H9 (cell line): ENCODE data around the gene TTC12. TPM values are rescaled to one million over a fixed set of nuclear protein-coding genes. Genes with fewer than 3 reads are reported as not detected.

ENCODE experiments used
- DNase-seq: peaks from one replicate; pipeline ENCODE4 v3.0.0-alpha.2; 2017
- H2AFZ ChIP-seq: one replicate; pipeline ENCODE4 v1.6.1; 2013; ENCODE audit warnings: mild to moderate bottlenecking, low read length, control low read depth, moderate library complexity
- H2AK5ac ChIP-seq: 2 replicates; pipeline ENCODE4 v1.6.1; 2013; ENCODE audit warnings: low read length, control low read depth, mixed read lengths; ENCODE audit not compliant: insufficient read length
- H2BK120ac ChIP-seq: one replicate; pipeline ENCODE4 v1.6.1; 2013; ENCODE audit warnings: low read depth, mild to moderate bottlenecking, low read length, control low read depth, inconsistent platforms; ENCODE audit not compliant: poor library complexity, severe bottlenecking
- H2BK12ac ChIP-seq: 2 replicates; pipeline ENCODE4 v1.6.1; 2013; ENCODE audit warnings: low read length, control low read depth, mixed read lengths, low read depth; ENCODE audit not compliant: insufficient read length
- H2BK15ac ChIP-seq: 2 replicates; pipeline ENCODE4 v1.6.1; 2013; ENCODE audit warnings: low read depth, low read length, control low read depth
- H2BK20ac ChIP-seq: one replicate; pipeline ENCODE4 v1.6.1; 2013; ENCODE audit warnings: low read depth, mild to moderate bottlenecking, low read length, control low read depth, inconsistent platforms; ENCODE audit not compliant: poor library complexity, severe bottlenecking
- H2BK5ac ChIP-seq: 2 replicates; pipeline ENCODE4 v1.6.1; 2013; ENCODE audit warnings: low read length, control low read depth, mixed read lengths; ENCODE audit not compliant: insufficient read length
- H3K14ac ChIP-seq: 2 replicates; pipeline ENCODE4 v1.6.1; 2013; ENCODE audit warnings: low read length, control low read depth; ENCODE audit not compliant: insufficient read depth
- H3K18ac ChIP-seq: 2 replicates; pipeline ENCODE4 v1.6.1; 2013; ENCODE audit warnings: low read depth, mild to moderate bottlenecking, mixed read lengths, low read length, control low read depth; ENCODE audit not compliant: insufficient read length
- H3K23ac ChIP-seq: 2 replicates; pipeline ENCODE4 v1.6.1; 2013; ENCODE audit warnings: low read length, control low read depth, mixed read lengths, low read depth; ENCODE audit not compliant: insufficient read length
- H3K23me2 ChIP-seq: 2 replicates; pipeline ENCODE4 v1.6.1; 2013; ENCODE audit warnings: low read depth, mild to moderate bottlenecking, mixed read lengths, low read length, control low read depth; ENCODE audit not compliant: insufficient read length, poor library complexity, severe bottlenecking
- H3K27ac ChIP-seq: 2 replicates; pipeline ENCODE4 v1.5.1; 2013; ENCODE audit warnings: low read length, control low read depth, mixed read lengths, low read depth; ENCODE audit not compliant: insufficient read length
- H3K27me3 ChIP-seq: 2 replicates; pipeline ENCODE4 v1.6.1; 2013; ENCODE audit warnings: low read length, control low read depth, inconsistent platforms; ENCODE audit not compliant: insufficient read depth
- H3K4ac ChIP-seq: 2 replicates; pipeline ENCODE4 v1.6.1; 2013; ENCODE audit warnings: low read depth, mild to moderate bottlenecking, control low read depth, inconsistent platforms, low read length, moderate library complexity
- H3K4me1 ChIP-seq: 2 replicates; pipeline ENCODE4 v1.6.1; 2013; ENCODE audit warnings: low read length, control low read depth, inconsistent platforms; ENCODE audit not compliant: insufficient read depth
- H3K4me2 ChIP-seq: 2 replicates; pipeline ENCODE4 v1.6.1; 2013; ENCODE audit warnings: low read length, control low read depth, mixed read lengths; ENCODE audit not compliant: insufficient read length, insufficient read depth
- H3K56ac ChIP-seq: 2 replicates; pipeline ENCODE4 v1.6.1; 2013; ENCODE audit warnings: low read depth, mild to moderate bottlenecking, mixed read lengths, low read length, control low read depth; ENCODE audit not compliant: insufficient read length
- H3K79me1 ChIP-seq: 2 replicates; pipeline ENCODE4 v1.6.1; 2013; ENCODE audit warnings: low read depth, mild to moderate bottlenecking, moderate library complexity, low read length, control low read depth, inconsistent platforms; ENCODE audit not compliant: insufficient read depth, poor library complexity, severe bottlenecking
- H3K79me2 ChIP-seq: 2 replicates; pipeline ENCODE4 v1.6.1; 2013; ENCODE audit warnings: low read length, control low read depth, inconsistent platforms; ENCODE audit not compliant: insufficient read depth
- H3K9ac ChIP-seq: 2 replicates; pipeline ENCODE4 v1.6.1; 2013; ENCODE audit warnings: low read length, control low read depth, mixed read lengths; ENCODE audit not compliant: insufficient read length; ENCODE audit errors: extremely low read depth
- H3K9me3 ChIP-seq: one replicate; pipeline ENCODE4 v1.6.1; 2013; ENCODE audit warnings: low read depth, low read length, inconsistent platforms; ENCODE audit not compliant: control insufficient read depth
- H3T11ph ChIP-seq: one replicate; pipeline ENCODE4 v1.6.1; 2013; ENCODE audit warnings: mild to moderate bottlenecking, low read length, control low read depth, inconsistent platforms
- H4K20me1 ChIP-seq: one replicate; pipeline ENCODE4 v1.6.1; 2013; ENCODE audit not compliant: control insufficient read depth, insufficient read length, insufficient read depth
- H4K5ac ChIP-seq: 2 replicates; pipeline ENCODE4 v1.6.1; 2013; ENCODE audit warnings: low read depth, mild to moderate bottlenecking, mixed read lengths, low read length, control low read depth; ENCODE audit not compliant: insufficient read length
- H4K8ac ChIP-seq: replicated peaks from 2 replicates; pipeline ENCODE4 v1.6.1; 2013; ENCODE audit warnings: low read length, control low read depth, mixed read lengths, low read depth; ENCODE audit not compliant: insufficient read length
- H4K91ac ChIP-seq: 2 replicates; pipeline ENCODE4 v1.6.1; 2013; ENCODE audit warnings: low read depth, mild to moderate bottlenecking, moderate library complexity, mixed read lengths, low read length, control low read depth; ENCODE audit not compliant: insufficient read length
- H3K27ac Mint-ChIP-seq, 3 experiments: 2 replicates in 2 of 3; 3 replicates in 1 of 3; pipeline ENCODE4 v1.8.0; 2020 to 2021; ENCODE audit warnings: mixed read lengths in 3 of 3, mild to moderate bottlenecking in 1 of 3, moderate library complexity in 1 of 3
- H3K27me3 Mint-ChIP-seq: 2 replicates; pipeline ENCODE4 v1.8.0; 2021; ENCODE audit warnings: low read depth, mild to moderate bottlenecking, moderate library complexity, mixed read lengths
- H3K36me3 Mint-ChIP-seq, 3 experiments: 2 replicates in 2 of 3; 3 replicates in 1 of 3; pipeline ENCODE4 v1.8.0; 2020 to 2021; ENCODE audit warnings: low read depth in 3 of 3, mixed read lengths in 3 of 3; ENCODE audit not compliant: insufficient read depth in 1 of 3
- H3K4me1 Mint-ChIP-seq, 2 experiments: 2 replicates each; pipeline ENCODE4 v1.8.0; 2020; ENCODE audit warnings: mixed read lengths in 2 of 2
- H3K4me3 Mint-ChIP-seq, 2 experiments: 2 replicates in 1 of 2; 3 replicates in 1 of 2; pipeline ENCODE4 v1.8.0; 2020 to 2021; ENCODE audit warnings: mild to moderate bottlenecking in 2 of 2, mixed read lengths in 2 of 2, moderate library complexity in 1 of 2
- H3K9me3 Mint-ChIP-seq, 2 experiments: 2 replicates in 1 of 2; 3 replicates in 1 of 2; pipeline ENCODE4 v1.8.0; 2020; ENCODE audit warnings: mild to moderate bottlenecking in 2 of 2, mixed read lengths in 2 of 2, moderate library complexity in 1 of 2
- CTCF ChIP-seq: fragments of 200-600 bp; sonication (generic); conservative IDR thresholded peaks from 3 replicates; pipeline ENCODE4 v1.8.0; 2021; ENCODE audit warnings: antibody characterized with exemption, mild to moderate bottlenecking
- WGBS: extraction: QIAGEN DNeasy Blood & Tissue Kit; methylation state at CpG from one replicate; pipeline ENCODE4 v1.1.7; 2013; ENCODE audit warnings: missing lambda C conversion rate, low lambda C conversion rate, mixed read lengths; ENCODE audit not compliant: insufficient read length; ENCODE audit errors: extremely low coverage; 5-methylcytosine and 5-hydroxymethylcytosine counted together
- total RNA-seq: library from RNA; stranded (reverse); gene quantifications from 2 replicates; pipeline ENCODE4 v1.2.1, GENCODE V29; 2021

The TTC12 gene
- total RNA-seq, 1 experiment from 2014 or later, result 8.3 TPM

- no peak overlapping the region for H4K5ac ChIP-seq
Measured at GRCh38 chr11:113315811-113316210, 1.4 kb downstream of the TTC12 start.

More at GRCh38 chr11:113315811-113316210, 1.4 kb downstream of the TTC12 start:
- no peak overlapping the region for H3K27ac Mint-ChIP-seq
- Histone ChIP-seq H3K27ac (no peak overlapping the region), H3K79me2 (no peaks in the 10 kb centered on the region), H3K9me3 (no peaks in the 10 kb centered on the region), H3T11ph (no peak overlapping the region), H2BK12ac (no peak overlapping the region), H3K23ac (no peak overlapping the region), H2BK15ac (no peak overlapping the region), H4K91ac (no peak overlapping the region), H3K4ac (no peak overlapping the region), H4K8ac (no peak overlapping the region), H3K4me1 (no peaks in the 10 kb centered on the region), H3K9ac (no peak overlapping the region), H3K27me3 (no peaks in the 10 kb centered on the region), H3K4me2 (no peak overlapping the region), H2BK120ac (no peak overlapping the region), H3K79me1 (no peaks in the 10 kb centered on the region), H3K23me2 (peaks cover 7% of the 10 kb centered on the region), H3K14ac (no peak overlapping the region), H4K20me1 (no peaks in the 10 kb centered on the region), H2BK5ac (no peak overlapping the region), H2BK20ac (no peak overlapping the region), H3K56ac (no peak overlapping the region), H2AK5ac (no peak overlapping the region), H2AFZ (no peak overlapping the region), H3K18ac (no peak overlapping the region)
- H3K9me3 Mint-ChIP-seq, result peaks cover 4 to 6% of the 10 kb centered on the region in 2 experiments; a peak in 2 of 5 replicates
- H3K4me1 Mint-ChIP-seq, result peaks cover 16 to 19% of the 10 kb centered on the region in 2 experiments
- DNase-seq, result no peak
- no CpG with 5 or more reads among the region's 6 CpGs for WGBS
- peaks cover 10 to 33% (median 16%) of the 10 kb centered on the region in 3 experiments for H3K36me3 Mint-ChIP-seq
- peaks cover 8% of the 10 kb centered on the region for H3K27me3 Mint-ChIP-seq
- TF ChIP-seq CTCF, result no peak
- H3K4me3 Mint-ChIP-seq, result peak overlapping the region in 1 of 2 experiments; percentile 83; a peak in 2 of 5 replicates
